ENCODE results near the gene COL4A1.

Gene COL4A1

DNA sequence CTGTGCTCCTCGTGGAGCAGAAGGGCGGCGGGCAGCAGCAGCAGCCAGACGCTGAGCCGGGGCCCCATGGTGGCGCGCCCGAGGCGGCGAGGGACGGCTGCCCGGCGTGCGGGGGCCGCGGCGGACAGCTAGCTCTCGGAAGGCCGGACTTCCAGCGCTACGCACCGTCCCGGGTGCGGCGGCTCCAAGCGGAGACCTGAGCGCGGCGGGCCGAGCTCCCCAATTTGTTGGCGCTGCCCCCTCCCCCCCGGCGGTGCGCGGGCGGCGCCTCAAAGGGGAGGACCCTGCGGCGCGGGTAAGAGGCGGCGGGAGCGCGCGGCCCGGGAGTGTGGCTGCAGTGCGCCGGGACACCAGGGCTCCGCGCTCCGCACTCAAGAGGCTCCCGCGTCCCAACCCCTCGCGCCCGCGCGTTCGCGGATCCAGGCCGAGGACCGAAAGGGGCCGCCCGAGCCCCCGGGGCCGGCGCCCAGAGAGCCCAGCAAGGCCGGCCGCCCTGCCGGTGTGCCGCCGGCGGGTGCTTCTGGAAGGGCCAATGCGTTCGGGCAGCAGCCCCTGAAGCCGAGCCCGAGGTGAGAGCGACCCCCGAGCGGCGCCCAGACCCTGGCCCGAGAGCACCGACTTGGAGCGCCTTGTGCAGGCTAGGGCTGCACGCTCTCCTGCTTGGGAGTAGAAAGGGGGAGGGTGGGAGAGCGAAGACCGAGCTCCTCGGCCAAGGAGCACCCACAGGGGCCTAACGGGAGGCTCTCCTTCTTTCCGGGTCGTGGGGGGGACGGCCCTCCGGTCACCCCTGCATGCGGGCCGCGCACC, at the start of gene COL4A1, which contains the start of gene COL4A2:
TSS of gene COL4A1 (minus strand) at position 198 of the 807 bp plus-strand sequence. CDS start at position 68, 130 bp downstream.
TSS of gene COL4A2 (plus strand) at position 325 of the 807 bp plus-strand sequence. CDS start 620 bp downstream, outside the sequence.
- no peak for DNase-seq (ENCODE audit: extremely low read depth in 1 of 2, low read depth in 1 of 2)

DNA sequence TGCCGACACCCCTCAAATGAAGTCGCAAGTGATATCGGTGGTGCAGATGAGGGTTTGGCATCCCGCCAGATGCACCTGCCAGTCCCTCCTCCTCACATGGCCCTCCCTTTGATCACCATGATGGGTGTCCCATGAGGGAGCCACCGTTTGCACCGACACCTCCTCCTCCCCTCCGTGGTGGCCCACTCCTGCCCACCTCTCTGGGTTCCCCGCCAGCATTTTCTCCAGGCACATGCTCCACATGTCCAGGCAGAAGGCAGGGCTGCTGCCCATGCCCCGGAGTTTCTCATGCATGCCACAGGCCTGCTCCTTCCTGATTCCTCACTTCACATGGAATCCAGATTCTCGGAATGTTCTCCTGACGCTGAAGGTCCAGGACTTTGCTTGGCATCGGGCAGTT, 49.4 kb upstream of the COL4A1 start:
- no peak for DNase-seq (ENCODE audit: extremely low read depth in 1 of 2, low read depth in 1 of 2)

DNA sequence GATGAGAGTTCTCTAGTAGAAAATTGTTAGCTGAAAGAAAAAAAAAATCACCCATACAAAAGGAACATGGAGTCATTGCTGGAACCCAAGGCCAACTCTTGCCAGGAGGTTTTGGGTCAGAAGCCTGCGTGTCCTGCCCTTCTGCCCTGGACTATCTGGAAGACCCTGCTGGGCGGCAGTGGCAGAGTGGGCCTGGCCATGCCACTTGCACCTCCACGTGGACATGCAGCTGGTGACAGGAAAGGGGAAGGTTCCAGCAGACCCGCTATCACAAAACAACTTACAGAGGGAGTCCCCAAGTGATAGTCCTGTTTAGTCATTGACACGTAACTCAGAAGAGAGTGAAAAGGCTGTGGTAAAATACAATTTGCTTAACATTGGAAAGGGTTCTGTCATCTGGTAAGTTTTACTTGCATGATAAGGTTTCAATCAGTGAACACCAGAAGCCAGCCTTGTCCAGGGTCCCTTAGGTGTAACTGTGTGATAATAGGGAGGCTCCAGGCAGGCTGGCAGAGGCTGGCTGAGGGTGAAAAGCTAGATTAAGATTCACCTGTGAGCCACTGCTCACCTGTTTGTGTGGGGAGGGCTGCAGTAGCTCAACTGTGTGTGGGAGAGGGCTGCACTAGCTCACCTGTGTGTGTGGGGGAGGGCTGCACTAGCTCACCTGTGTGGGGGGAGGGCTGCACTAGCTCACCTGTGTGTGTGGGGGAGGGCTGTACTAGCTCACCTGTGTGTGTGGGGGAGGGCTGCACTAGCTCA, 47.9 kb upstream of the COL4A1 start:
- no peak for DNase-seq (ENCODE audit: extremely low read depth in 1 of 2, low read depth in 1 of 2)

DNA sequence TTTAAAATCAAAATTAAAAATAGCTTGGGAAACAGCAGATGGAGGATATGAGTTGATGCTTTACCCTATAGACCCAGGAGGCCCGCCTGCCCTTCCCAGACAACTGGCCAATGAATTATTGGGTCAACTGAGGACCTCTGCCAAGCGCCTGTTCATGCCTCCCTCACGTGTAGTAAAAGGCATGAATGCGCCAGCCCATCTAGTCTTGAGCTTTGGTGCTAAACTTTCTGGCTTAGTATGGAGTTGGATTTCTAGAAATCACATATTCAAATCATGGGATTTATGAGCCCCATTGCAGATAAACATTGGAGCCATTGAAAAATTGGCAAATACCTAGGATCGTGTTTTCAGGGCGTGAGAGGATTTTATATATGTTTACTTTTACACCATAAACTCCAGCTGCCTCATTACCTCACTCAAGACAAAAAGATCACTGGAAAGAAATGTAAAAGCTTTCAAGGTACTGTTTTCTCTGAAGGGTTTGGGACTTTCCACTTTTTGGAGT, 47.2 kb upstream of the COL4A1 start:
- DNase-seq (ENCODE audit: extremely low read depth in 1 of 2, low read depth in 1 of 2) = no peak

DNA sequence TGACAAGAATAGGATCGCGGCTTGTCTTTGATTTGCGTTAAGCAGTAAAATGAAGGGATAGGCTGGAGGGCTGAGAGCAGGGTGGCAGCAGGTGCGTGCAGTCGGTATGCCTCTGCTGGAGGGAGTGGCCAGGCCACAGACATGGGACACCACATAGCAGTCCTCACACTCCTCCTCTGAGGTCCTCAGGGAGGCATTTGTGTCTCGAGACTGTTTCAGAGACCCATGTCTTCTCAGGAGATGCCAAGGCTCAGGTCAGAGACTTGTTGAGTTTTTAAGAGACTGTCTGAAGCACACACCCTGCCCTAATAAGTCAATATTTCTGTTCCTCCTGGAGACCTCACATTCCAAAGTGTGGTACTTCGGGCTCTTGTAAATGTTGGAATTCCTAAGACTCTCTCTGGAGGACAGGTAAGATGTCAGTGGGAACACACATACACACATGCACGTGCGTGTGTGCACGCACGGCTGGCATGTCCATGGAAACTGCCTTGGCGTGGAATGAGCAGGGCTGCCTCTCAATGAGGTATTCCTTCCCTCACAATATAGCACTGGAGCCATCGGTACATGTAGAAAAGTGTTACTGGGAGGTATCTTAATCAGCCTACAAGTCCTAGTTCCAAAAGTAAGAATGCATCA, 46.5 kb upstream of the COL4A1 start:
- DNase-seq (ENCODE audit: extremely low read depth in 1 of 2, low read depth in 1 of 2) = no peak

DNA sequence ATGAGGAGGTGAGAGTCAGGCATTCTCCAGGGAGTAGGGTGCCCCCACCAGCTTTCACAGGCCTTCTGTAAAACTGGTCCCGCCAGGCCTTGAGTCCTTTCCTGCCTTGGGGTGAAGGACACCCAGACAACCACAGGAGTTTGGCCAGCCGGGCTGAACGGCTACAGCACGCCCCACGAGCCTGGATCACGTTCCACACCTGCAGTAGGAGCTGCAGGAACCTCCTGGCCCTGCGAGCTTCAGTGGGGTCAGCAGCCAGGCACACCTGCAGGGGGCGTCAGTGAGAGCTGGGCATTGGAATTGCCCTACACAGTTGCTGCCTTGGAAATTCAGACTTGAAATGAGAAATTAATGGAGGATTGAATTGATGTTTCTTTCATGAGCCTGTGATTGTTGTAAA, 45.8 kb upstream of the COL4A1 start:
- no peak for DNase-seq (ENCODE audit: extremely low read depth in 1 of 2, low read depth in 1 of 2)

DNA sequence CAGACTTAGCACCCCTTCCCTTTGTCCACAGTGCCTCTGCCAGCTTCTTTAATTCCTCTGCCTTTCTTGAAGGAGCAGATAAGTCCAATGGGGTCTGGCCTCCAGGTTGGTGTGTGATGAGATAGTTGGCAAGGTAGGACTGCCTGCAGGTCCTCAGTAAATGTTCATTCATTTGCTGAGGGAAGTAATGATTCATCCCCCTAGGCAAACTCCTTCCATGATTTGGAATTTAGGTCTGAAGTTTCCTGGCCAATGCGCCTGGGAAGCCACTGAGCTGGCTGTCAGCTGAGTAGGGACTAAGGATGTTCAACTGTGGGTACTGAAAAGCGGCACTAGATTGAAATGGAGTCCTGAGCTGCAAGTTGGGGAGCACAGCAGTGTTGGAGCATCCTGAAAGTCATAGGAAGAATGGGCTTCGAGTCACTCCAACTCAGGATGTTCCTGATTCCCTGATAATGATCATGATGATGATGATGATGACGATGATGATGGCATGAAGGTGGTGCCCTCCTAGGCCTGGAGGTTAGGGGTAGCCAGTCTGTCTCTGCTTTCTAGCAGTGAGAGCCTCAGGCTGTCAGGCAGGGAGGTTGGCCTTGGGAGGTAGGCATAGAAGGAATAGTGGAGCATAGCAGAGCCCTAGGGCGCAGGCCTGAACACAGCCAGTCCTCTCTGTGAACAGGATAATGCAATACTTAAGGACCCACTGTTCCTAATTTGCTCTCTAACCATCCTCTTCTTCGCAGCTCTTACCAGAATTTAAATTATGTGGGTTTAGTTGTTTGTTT, 44.9 kb upstream of the COL4A1 start:
- no peak for DNase-seq (ENCODE audit: extremely low read depth in 1 of 2, low read depth in 1 of 2)

DNA sequence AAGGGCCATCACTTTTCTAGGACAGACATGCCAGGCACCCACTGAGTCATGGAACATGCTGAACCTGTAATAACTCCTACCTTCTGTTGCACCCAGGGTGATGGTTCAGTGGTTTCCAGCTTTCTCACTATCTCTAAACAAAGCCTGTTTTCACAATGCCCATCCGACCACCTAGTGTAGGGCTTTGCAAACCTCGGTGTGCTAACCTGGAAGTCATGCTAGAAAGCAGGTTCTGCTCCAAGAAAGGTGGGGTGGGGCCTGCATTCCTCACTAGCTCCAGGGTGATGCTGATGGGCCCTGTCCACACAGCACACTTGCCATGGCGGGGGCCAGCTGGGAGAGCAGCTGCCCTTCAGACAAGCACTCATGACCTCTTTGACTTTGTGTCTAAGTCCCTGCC, 43.6 kb upstream of the COL4A1 start:
- DNase-seq (ENCODE audit: extremely low read depth in 1 of 2, low read depth in 1 of 2) = no peak

DNA sequence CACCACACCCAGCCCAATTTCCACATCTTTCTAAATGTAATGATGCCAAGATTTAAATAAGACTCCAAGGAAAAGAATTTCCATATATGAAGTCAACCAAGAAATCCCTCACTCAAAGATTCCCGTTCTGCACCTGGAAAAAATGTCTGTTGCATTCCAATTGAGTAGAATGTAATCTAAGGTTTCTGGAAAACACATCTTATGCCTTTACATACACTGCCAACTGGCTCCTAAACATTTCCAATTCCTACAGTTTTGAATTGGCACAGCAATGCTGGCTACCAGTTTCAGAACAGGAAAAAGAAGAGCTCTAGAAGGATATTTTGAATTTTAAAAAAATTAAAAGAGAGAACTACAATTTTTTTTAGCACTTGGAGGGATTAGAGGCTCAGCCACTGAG, 43.1 kb upstream of the COL4A1 start:
- no peak for DNase-seq (ENCODE audit: extremely low read depth in 1 of 2, low read depth in 1 of 2)

DNA sequence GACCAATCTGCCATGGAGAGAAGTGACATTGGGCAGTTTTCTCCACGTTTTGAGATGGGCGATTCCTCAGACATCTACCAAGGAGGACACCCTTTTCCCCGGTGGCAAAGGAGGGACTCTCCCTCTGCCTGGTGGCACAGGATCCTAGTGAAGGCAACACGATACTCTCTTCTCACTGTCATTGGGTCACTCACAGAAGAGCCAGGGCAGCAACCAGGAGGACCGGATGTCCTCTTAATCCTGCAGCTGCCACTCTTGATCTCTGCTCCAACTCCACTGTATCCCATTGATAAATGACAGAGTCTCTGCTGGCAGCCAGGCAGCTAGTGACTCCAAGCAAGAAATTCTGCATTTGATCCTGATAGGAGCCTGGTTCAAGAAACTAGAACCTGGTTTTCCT, 42.3 kb upstream of the COL4A1 start:
- no peak for DNase-seq (ENCODE audit: extremely low read depth in 1 of 2, low read depth in 1 of 2)

DNA sequence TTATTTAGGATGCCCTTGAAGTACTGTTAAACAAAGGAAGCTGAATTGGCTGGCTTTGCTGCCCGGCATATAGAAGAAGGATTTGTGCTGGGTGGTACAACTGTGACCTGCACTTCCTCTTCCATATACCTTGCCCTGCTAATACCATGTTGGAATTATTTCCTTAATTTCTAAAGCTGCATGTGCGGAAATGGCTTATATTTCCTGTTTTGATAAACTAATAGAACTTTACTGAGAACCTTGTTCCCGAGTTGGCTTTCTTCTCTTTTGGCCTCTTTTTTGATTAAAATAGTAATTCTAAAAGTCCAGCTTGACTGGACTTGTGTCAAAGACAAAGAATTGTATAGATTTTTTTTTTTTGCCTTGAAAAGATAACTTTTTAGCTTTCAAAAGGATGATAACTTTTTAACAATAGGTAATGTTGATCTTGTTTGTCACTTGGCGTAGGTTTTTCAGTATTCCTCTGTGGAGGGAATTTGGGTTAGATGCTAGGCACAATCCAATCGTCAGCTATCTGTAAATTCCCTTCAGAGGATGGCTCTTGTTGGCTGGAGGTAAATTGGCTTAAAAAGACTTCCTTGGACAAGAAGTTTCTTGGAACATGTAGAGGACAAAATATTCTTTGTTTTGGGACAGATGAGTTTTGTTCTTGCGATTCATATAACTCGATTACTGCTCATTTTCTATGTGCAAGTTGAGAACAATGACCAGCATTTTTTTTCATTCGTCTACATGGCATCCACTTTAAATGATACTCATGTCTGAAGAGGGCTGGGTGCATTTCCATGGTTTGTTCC, 41.5 kb upstream of the COL4A1 start:
- no peak for DNase-seq (ENCODE audit: extremely low read depth in 1 of 2, low read depth in 1 of 2)

DNA sequence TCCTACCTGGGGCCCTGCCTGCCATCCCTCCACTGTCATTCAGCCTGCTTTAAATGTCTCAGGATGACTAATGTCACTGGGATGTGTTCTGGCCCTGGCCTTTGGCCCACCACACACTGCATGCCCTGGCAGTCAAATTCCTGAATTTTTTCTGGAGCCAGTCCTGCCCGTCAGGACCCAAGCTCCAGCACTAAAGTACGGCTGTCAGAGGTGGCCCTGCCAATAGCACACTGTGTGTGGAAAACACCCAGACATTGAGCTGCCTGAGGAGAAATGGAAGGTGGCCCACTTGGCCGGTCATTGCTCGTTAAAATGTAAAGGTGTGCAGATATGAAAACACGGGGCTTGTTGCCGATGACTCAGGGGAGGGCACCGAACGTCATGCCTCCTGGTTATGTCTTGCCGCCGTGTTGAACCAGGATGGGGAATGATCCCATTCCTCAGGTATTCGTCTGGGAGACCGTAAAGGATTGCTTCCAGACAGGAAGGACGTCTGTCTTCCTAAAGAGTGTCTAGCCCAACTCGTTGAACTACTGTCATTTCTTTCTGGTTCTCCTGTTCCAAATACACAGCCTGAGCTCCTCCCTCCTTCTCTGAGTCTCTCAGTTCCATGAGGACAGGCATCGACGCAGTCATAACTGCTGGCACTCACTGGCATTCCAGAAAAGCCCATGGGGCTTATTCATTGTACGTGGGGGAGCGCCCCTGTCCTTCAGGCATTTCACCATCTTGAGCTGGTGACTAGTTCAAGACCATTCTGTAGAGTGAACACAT, 40.8 kb upstream of the COL4A1 start:
- DNase-seq (ENCODE audit: extremely low read depth in 1 of 2, low read depth in 1 of 2) = no peak

DNA sequence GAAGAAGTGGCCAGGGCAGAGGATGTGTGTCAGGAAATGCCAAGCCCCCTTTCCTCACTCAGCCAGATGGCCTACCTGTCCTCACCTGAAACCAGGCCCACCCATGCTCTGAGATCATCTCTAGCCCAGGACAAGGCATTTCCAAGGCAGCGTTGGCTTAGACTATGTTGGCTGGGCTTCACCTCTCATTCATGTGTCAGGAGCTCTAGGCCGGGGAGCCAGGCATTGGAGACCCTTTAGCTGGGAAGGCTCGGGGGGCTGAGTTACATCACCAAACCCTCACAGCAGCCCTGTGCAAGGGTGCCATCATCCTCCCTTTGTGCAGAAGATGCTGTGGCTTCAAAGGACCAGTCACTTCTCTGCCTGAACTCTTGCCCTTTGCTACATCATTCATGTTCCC, 40.1 kb upstream of the COL4A1 start:
- DNase-seq (ENCODE audit: extremely low read depth in 1 of 2, low read depth in 1 of 2) = no peak

DNA sequence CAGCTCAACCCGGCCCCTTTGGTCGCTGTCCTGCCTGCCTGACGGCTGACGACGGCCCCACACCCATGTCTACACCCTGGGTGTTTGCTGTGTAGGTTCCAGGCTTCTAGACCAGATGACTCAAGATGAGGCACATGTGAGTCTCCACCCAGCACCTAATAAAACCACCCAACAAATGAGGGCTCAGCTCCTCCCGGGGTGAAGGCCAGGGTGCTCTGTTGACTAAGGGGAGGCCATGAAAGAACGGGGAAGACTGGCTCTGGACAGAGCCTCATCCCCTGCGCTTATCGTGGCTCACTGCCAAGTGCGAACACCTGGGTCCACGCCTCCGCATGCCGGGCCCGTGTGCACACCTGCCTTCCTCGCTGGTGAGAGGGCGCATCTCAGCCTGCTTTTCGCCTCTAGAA, 39.7 kb upstream of the COL4A1 start:
- DNase-seq (ENCODE audit: extremely low read depth in 1 of 2, low read depth in 1 of 2) = no peak

DNA sequence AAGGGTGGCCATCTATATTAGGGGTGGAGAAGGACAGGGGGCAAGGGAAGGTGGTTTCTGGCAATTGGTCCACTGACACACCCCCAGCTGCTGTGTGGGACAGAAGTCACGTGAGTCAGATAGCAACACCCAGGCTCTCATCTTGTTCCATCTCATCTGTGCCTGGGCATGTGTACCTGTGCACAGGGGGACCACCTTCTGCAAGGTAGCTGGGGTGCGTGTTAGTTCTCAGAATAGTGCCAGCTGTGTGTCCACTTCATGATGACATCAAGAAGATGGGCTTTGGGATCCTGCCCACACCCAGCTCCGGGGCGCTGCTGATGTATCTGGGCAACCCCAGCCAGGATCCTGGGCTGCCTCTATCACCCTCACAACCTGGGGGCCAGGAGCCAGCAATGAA, 38.7 kb upstream of the COL4A1 start:
- no peak for DNase-seq (ENCODE audit: extremely low read depth in 1 of 2, low read depth in 1 of 2)

DNA sequence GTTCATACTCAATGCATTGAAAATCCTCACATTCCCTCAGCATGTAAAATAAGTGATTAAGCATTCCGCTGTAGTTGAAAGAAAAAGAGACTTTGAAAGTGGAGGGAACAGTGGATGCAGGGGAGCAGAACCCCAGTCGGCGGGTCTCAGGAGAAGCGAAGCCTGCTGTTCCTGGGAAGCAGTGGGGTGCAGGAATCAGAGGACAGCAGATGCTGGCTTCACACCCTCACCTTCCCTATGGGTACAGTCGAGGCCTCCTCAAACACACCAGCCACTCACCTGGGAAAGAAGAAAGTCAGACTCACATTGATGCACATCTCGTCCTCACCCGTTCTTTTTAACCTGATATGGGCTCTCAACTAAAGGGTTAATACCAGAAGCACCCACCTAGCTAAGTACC, 38.3 kb upstream of the COL4A1 start:
- no peak for DNase-seq (ENCODE audit: extremely low read depth in 1 of 2, low read depth in 1 of 2)

DNA sequence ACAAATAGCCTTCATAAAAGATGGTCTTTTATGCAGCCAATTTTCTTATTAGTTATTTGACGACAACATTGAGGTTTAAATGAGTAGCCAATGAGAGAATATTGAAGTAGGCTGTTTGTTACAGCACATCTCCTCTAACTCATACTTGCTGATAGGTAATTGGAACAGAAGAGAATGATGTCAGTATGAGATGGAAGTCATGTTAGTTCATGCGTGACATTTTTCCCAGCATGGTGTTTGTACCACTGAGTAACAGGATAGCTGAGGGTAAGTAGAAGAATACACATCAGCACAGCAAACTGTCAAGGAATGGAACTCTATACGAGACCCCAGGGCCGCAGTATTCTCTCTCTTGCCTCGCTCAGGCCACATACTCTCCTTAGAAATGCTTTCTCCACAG, 37.4 kb upstream of the COL4A1 start:
- DNase-seq (ENCODE audit: extremely low read depth in 1 of 2, low read depth in 1 of 2) = no peak

DNA sequence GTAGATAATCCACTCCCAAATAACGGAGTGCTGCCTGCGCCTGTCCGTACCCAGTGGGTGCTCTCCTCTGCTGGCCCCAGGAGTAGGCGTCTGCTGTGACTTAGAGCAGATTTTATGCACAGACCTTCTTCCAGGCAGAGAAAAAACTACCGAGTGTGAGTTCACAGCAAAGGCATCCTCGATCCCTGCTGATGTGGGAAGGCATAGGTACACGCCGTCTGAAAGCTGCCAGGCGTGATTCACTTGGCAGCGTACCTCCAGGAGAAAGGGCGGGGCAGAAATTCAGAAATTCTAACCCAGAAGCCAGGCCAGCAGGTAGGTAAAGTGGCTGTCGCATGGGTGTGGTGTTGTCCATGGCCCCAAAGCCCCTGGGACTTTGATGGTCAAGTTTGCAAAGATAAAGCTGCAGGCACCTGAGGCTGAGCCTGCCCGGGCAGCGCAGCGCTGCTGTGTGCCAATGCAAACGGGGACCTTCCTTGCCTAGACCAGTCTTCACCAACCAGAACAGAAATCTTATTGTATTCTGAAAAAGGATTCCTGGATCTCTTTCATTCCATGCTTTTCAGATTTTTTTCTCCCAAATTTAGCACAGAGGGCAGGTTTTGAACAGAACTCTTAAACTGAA, 36.4 kb upstream of the COL4A1 start:
- no peak for DNase-seq (ENCODE audit: extremely low read depth in 1 of 2, low read depth in 1 of 2)

DNA sequence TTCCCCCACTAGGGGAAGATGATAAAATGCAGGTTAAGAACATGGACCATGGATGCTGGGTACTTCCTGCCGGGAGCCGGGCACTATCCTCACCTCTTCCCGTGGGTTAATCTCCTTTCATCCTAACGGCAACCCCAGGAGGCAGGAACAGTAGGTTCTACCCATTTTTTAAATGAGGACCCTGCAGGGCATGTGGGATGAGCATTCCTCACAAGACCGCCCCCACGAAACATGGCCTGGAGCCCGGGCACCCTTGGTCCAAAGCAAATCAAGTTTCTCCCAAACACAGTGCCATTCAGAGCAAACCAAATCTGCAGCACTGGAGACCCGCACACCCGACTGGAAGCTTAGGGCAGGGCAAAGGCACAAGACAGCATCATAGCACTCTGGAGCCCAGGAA, 35.5 kb upstream of the COL4A1 start:
- no peak for DNase-seq (ENCODE audit: extremely low read depth in 1 of 2, low read depth in 1 of 2)

Data from stimulated activated CD8-positive, alpha-beta memory T cell treated with anti-CD3 and anti-CD28 coated beads, Interleukin-7, amount 100 ng/mL, for 48 hours (primary cell).